Measurements from ENCODE around the gene MTCH1.
"Not testable (repeated sequence)": the region's sequence is repeated elsewhere in the genome, so short reads cannot be mapped to it uniquely, and the experiment has no call there.

DNA sequence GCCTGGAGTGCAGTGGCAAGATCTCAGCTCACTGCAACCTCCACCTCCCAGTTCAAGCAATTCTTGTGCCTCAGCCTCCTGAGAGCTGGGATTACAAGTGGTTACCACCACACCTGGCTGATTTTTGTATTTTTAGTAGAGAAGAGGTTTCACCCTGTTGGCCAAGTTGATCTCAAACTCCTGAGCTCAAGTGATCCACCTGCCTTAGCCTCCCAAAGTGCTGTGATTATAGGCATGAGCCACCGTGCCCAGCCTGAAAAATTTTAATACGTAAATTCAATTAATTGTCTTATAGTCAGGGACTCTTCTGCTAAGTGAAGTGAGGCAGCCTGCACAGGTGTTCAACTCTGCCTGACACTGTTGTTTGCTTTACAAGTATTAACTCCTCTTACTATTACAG is 4.4 kb upstream of the MTCH1 start:
- TF ChIP-seq, protein P1, sequence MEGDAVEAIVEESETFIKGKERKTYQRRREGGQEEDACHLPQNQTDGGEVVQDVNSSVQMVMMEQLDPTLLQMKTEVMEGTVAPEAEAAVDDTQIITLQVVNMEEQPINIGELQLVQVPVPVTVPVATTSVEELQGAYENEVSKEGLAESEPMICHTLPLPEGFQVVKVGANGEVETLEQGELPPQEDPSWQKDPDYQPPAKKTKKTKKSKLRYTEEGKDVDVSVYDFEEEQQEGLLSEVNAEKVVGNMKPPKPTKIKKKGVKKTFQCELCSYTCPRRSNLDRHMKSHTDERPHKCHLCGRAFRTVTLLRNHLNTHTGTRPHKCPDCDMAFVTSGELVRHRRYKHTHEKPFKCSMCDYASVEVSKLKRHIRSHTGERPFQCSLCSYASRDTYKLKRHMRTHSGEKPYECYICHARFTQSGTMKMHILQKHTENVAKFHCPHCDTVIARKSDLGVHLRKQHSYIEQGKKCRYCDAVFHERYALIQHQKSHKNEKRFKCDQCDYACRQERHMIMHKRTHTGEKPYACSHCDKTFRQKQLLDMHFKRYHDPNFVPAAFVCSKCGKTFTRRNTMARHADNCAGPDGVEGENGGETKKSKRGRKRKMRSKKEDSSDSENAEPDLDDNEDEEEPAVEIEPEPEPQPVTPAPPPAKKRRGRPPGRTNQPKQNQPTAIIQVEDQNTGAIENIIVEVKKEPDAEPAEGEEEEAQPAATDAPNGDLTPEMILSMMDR (conservative IDR thresholded peaks at IDR 0.05), result not testable (repeated sequence)
- not testable (repeated sequence) for TF ChIP-seq ZFX (IDR thresholded peaks at IDR 0.05)
